Liver (tissue), 3 donors: Measurements from ENCODE around the gene LIPM.

ENCODE experiments used
- EGR1 ChIP-seq, 2 donors: IDR thresholded peaks; 2 replicates each; pipeline ENCODE4 v1.6.1; 2016 to 2018; ENCODE audit warnings: antibody characterized with exemption in 2 of 2, low read depth in 2 of 2
- GABPA ChIP-seq, 2 donors: IDR thresholded peaks in 1 of 2; conservative IDR thresholded peaks in 1 of 2; 2 replicates each; pipeline ENCODE4 v1.6.1; 2016; ENCODE audit warnings: antibody characterized with exemption in 2 of 2, mild to moderate bottlenecking in 1 of 2, moderate library complexity in 1 of 2
- JUND ChIP-seq, 2 donors: IDR thresholded peaks; 2 replicates each; pipeline ENCODE4 v1.6.1; 2016; ENCODE audit warnings: antibody characterized with exemption in 2 of 2
- MAX ChIP-seq: IDR thresholded peaks from 2 replicates; pipeline ENCODE4 v1.6.1; 2016; ENCODE audit warnings: antibody characterized with exemption
- NR2F2 ChIP-seq: IDR thresholded peaks from 2 replicates; pipeline ENCODE4 v1.6.1; 2016; ENCODE audit warnings: antibody characterized with exemption
- SP1 ChIP-seq: IDR thresholded peaks from 2 replicates; pipeline ENCODE4 v1.6.1; 2018; ENCODE audit warnings: antibody characterized with exemption, mild to moderate bottlenecking
- TF ChIP-seq, protein P1 (sequence below): fragments of 150-350 bp; IDR thresholded peaks from 2 replicates; pipeline ENCODE4 v1.5.1; 2017; ENCODE audit warnings: improper control_type of control experiment, low read depth, low read length; ENCODE audit not compliant: missing input control
- TF ChIP-seq, protein P2 (sequence below): IDR thresholded peaks from 2 replicates; pipeline ENCODE4 v1.6.1; 2016; ENCODE audit warnings: antibody characterized with exemption
- donor health status: healthy.
- donor health status: healthy.

GRCh38 chr10:88769384-88769783, 33.1 kb upstream of the LIPM start:
- TF ChIP-seq JUND (IDR thresholded peaks at IDR 0.05) (peak in 1 of 2 donors; percentile 24), EGR1 (IDR thresholded peaks at IDR 0.05; ENCODE audit: low read depth in 2 of 2) (no peak), NR2F2 (peak; percentile 49), GABPA (IDR thresholded peaks at IDR 0.05 in 1 of 2, conservative IDR thresholded peaks at IDR 0.05 in 1 of 2) (no peak), SP1 (peak; percentile 30), MAX (no peak)
- TF ChIP-seq, protein P1, sequence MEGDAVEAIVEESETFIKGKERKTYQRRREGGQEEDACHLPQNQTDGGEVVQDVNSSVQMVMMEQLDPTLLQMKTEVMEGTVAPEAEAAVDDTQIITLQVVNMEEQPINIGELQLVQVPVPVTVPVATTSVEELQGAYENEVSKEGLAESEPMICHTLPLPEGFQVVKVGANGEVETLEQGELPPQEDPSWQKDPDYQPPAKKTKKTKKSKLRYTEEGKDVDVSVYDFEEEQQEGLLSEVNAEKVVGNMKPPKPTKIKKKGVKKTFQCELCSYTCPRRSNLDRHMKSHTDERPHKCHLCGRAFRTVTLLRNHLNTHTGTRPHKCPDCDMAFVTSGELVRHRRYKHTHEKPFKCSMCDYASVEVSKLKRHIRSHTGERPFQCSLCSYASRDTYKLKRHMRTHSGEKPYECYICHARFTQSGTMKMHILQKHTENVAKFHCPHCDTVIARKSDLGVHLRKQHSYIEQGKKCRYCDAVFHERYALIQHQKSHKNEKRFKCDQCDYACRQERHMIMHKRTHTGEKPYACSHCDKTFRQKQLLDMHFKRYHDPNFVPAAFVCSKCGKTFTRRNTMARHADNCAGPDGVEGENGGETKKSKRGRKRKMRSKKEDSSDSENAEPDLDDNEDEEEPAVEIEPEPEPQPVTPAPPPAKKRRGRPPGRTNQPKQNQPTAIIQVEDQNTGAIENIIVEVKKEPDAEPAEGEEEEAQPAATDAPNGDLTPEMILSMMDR = no peak
- TF ChIP-seq, protein P2, sequence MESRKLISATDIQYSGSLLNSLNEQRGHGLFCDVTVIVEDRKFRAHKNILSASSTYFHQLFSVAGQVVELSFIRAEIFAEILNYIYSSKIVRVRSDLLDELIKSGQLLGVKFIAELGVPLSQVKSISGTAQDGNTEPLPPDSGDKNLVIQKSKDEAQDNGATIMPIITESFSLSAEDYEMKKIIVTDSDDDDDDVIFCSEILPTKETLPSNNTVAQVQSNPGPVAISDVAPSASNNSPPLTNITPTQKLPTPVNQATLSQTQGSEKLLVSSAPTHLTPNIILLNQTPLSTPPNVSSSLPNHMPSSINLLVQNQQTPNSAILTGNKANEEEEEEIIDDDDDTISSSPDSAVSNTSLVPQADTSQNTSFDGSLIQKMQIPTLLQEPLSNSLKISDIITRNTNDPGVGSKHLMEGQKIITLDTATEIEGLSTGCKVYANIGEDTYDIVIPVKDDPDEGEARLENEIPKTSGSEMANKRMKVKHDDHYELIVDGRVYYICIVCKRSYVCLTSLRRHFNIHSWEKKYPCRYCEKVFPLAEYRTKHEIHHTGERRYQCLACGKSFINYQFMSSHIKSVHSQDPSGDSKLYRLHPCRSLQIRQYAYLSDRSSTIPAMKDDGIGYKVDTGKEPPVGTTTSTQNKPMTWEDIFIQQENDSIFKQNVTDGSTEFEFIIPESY = no peak
